ENCODE data around the gene AQR.

DNA sequence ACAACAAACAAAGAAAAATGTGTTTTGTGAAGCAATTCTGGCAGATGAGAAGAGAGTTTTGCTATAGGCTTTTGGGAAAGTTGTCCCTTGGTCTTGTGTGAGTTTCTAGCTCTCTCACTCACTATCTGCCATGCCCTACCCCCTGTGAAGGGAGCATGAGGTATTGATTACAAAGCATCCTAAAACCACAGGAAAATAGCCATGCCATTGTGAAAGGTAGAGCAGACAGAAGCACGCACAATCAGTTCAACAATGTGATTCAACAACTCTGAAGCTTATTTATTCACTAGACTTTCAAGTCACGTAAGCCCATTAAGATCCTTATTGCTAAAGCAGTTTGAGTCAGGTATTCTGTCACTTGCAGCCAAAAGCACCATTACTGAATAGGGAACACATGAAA is 6.5 kb upstream of the AQR start:
- TF ChIP-seq, protein P1, sequence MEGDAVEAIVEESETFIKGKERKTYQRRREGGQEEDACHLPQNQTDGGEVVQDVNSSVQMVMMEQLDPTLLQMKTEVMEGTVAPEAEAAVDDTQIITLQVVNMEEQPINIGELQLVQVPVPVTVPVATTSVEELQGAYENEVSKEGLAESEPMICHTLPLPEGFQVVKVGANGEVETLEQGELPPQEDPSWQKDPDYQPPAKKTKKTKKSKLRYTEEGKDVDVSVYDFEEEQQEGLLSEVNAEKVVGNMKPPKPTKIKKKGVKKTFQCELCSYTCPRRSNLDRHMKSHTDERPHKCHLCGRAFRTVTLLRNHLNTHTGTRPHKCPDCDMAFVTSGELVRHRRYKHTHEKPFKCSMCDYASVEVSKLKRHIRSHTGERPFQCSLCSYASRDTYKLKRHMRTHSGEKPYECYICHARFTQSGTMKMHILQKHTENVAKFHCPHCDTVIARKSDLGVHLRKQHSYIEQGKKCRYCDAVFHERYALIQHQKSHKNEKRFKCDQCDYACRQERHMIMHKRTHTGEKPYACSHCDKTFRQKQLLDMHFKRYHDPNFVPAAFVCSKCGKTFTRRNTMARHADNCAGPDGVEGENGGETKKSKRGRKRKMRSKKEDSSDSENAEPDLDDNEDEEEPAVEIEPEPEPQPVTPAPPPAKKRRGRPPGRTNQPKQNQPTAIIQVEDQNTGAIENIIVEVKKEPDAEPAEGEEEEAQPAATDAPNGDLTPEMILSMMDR (IDR thresholded peaks at IDR 0.05) = no peak
- TF ChIP-seq POLR2A (IDR thresholded peaks at IDR 0.05) = no peak

Data from heart left ventricle (tissue), 13 donors.